Fibroblast of peridontal ligament (primary cell): ENCODE data around the gene UTS2R.
A peak's percentile ranks its signal among the peaks of the same experiment; 100 is the strongest.

Experiments
- DNase-seq: peaks from one replicate; pipeline ENCODE4 v3.0.0-alpha.2; 2010; ENCODE audit errors: extremely low read depth

Gene UTS2R

GRCh38 chr17:82389379-82389778 lies 17.8 kb downstream of the UTS2R start:
- DNase-seq: no peak

- DNase-seq: no peak
Observed at GRCh38 chr17:82390015-82390859, 18.7 kb downstream of the UTS2R start.

- DNase-seq: no peak
Observed at GRCh38 chr17:82390860-82391435, 19.4 kb downstream of the UTS2R start.

GRCh38 chr17:82391496-82392066 lies 20.0 kb downstream of the UTS2R start:
- no peak for DNase-seq

- DNase-seq: no peak
Observed at GRCh38 chr17:82392209-82392920, 20.8 kb downstream of the UTS2R start.

- no peak for DNase-seq
Observed at GRCh38 chr17:82392941-82393340, 21.4 kb downstream of the UTS2R start.

- DNase-seq: no peak
Observed at GRCh38 chr17:82394278-82394677, 22.7 kb downstream of the UTS2R start.

- DNase-seq: peak; percentile 100
Observed at GRCh38 chr17:82396601-82397435, 25.3 kb downstream of the UTS2R start.

- no peak for DNase-seq
Observed at GRCh38 chr17:82397449-82398335, 26.1 kb downstream of the UTS2R start.

- peak; percentile 94 for DNase-seq
Observed at GRCh38 chr17:82399041-82399441, 27.5 kb downstream of the UTS2R start.

GRCh38 chr17:82399601-82400101 lies 28.1 kb downstream of the UTS2R start:
- DNase-seq: no peak

GRCh38 chr17:82400206-82400605 lies 28.6 kb downstream of the UTS2R start:
- DNase-seq: no peak

GRCh38 chr17:82400830-82401229 lies 29.3 kb downstream of the UTS2R start:
- no peak for DNase-seq

- no peak for DNase-seq
Observed at GRCh38 chr17:82402865-82403264, 31.3 kb downstream of the UTS2R start.

- no peak for DNase-seq
Observed at GRCh38 chr17:82403662-82404660, 32.4 kb downstream of the UTS2R start.

- DNase-seq: no peak
Observed at GRCh38 chr17:82405051-82405450, 33.5 kb downstream of the UTS2R start.

- DNase-seq: no peak
Observed at GRCh38 chr17:82406131-82406671, 34.6 kb downstream of the UTS2R start.

- no peak for DNase-seq
Observed at GRCh38 chr17:82407255-82407654, 35.7 kb downstream of the UTS2R start.
